Endothelial cell of umbilical vein (primary cell): ENCODE results near the gene ZNF83. TPM values are rescaled to one million over a fixed set of nuclear protein-coding genes. Genes with fewer than 3 reads are reported as not detected.

ENCODE experiments used
- BruUV-seq: library from RNA; stranded (reverse); fragments of 400-500 nt; replicated peaks from 2 replicates; lab custom pipeline; 2021; lab: Mats Ljungman, UMichigan
- CTCF ChIA-PET: fragments of 300-600, 350-600 bp; sonication (Branson Sonifier 250); formaldehyde crosslinking; loops from one replicate; lab custom pipeline; 2021; ENCODE audit warnings: antibody characterized with exemption, inconsistent platforms; lab: Charles Lee
- POLR2A ChIA-PET: fragments of 300-600, 350-600 bp; sonication (Branson Sonifier 250); formaldehyde crosslinking; loops from one replicate; lab custom pipeline; 2021; ENCODE audit warnings: antibody characterized with exemption, inconsistent platforms; lab: Charles Lee
- DNase-seq: peaks from one replicate; pipeline ENCODE4 v3.0.0-alpha.2; 2011; ENCODE audit warnings: low read depth, low spot score
- FAIRE-seq: peaks from 2 replicates; lab custom pipeline; 2011; peaks lifted over from hg19 to GRCh38; lab: Jason Lieb, UNC
- H2AFZ ChIP-seq: 2 replicates; pipeline ENCODE4 v1.6.0; 2012; ENCODE audit warnings: low read depth, low read length, control low read depth, inconsistent platforms
- H3K27ac ChIP-seq: 2 replicates; pipeline ENCODE4 v1.5.1; 2011; ENCODE audit warnings: low read depth, mild to moderate bottlenecking, control low read depth, low read length, moderate library complexity; ENCODE audit not compliant: insufficient read depth
- H3K27me3 ChIP-seq, 2 experiments: 2 replicates each; pipeline versions ENCODE4 v1.6.0 to v1.6.1; 2011; ENCODE audit warnings: low read length in 2 of 2, mixed read lengths in 1 of 2; ENCODE audit not compliant: control insufficient read depth in 2 of 2, insufficient read depth in 2 of 2
- H3K36me3 ChIP-seq, 2 experiments: 2 replicates in 1 of 2; 3 replicates in 1 of 2; pipeline ENCODE4 v1.5.1; 2011; ENCODE audit warnings: low read length in 2 of 2, mild to moderate bottlenecking in 1 of 2, moderate library complexity in 1 of 2; ENCODE audit not compliant: control insufficient read depth in 2 of 2, insufficient read depth in 2 of 2; ENCODE audit errors: extremely low read depth in 1 of 2
- H3K4me1 ChIP-seq: 3 replicates; pipeline ENCODE4 v1.5.1; 2011; ENCODE audit warnings: mild to moderate bottlenecking, low read length; ENCODE audit not compliant: control insufficient read depth, insufficient read depth; ENCODE audit errors: extremely low read depth
- H3K4me2 ChIP-seq: 2 replicates; pipeline ENCODE4 v1.6.1; 2011; ENCODE audit warnings: low read length, control low read depth, mixed read lengths; ENCODE audit not compliant: insufficient read depth
- H3K4me3 ChIP-seq, 3 experiments: fragments of 200-600 bp in 1 of 3; sonication (generic), shearing (Covaris generic) in 1 of 3; replicated peaks in 1 of 3; 2 replicates each; pipeline ENCODE4 v1.5.1; 2011 to 2016; ENCODE audit warnings: control low read depth in 3 of 3, low read length in 3 of 3, mild to moderate bottlenecking in 2 of 3, inconsistent platforms in 1 of 3, low read depth in 1 of 3, moderate library complexity in 1 of 3; ENCODE audit not compliant: insufficient read depth in 1 of 3
- H3K79me2 ChIP-seq: 2 replicates; pipeline ENCODE4 v1.6.0; 2012; ENCODE audit warnings: low read length, inconsistent platforms; ENCODE audit not compliant: control insufficient read depth, insufficient read depth
- H3K9ac ChIP-seq: replicated peaks from 2 replicates; pipeline ENCODE3; 2011; ENCODE audit warnings: low read length, control low read depth; ENCODE audit not compliant: insufficient read depth; ENCODE audit errors: extremely low read depth
- H3K9me1 ChIP-seq: replicated peaks from 3 replicates; pipeline ENCODE4 v1.6.0; 2011; ENCODE audit warnings: mild to moderate bottlenecking, low read length; ENCODE audit not compliant: control insufficient read depth, insufficient read depth; ENCODE audit errors: extremely low read depth
- H3K9me3 ChIP-seq: replicated peaks from 2 replicates; pipeline ENCODE4 v1.5.1; 2012; ENCODE audit warnings: low read length, inconsistent platforms; ENCODE audit not compliant: control insufficient read depth, insufficient read depth
- H4K20me1 ChIP-seq: replicated peaks from 2 replicates; pipeline ENCODE3; 2011; ENCODE audit warnings: mild to moderate bottlenecking, low read length; ENCODE audit not compliant: control insufficient read depth, insufficient read depth; ENCODE audit errors: extremely low read depth
- EZH2 ChIP-seq: IDR thresholded peaks from 2 replicates; pipeline ENCODE4 v1.6.1; 2012; ENCODE audit warnings: borderline replicate concordance, low read depth, mild to moderate bottlenecking, moderate library complexity, low read length, inconsistent platforms; ENCODE audit not compliant: severe bottlenecking
- FOS ChIP-seq: IDR thresholded peaks from 2 replicates; pipeline ENCODE4 v1.6.1; 2011; ENCODE audit warnings: mild to moderate bottlenecking, low read length, moderate library complexity, borderline replicate concordance; ENCODE audit not compliant: insufficient read depth
- GATA2 ChIP-seq: IDR thresholded peaks from 2 replicates; pipeline ENCODE4 v1.7.0; 2011; ENCODE audit warnings: low read depth, mild to moderate bottlenecking, moderate library complexity, mixed read lengths, low read length; ENCODE audit not compliant: insufficient read length, insufficient read depth
- JUN ChIP-seq: IDR thresholded peaks from 2 replicates; pipeline ENCODE4 v1.6.1; 2011; ENCODE audit warnings: borderline replicate concordance, low read depth; ENCODE audit not compliant: insufficient read length, insufficient read depth
- MYC ChIP-seq: IDR thresholded peaks from one replicate; pipeline ENCODE4 v1.6.1; 2011; ENCODE audit warnings: mild to moderate bottlenecking, low read depth, low read length
- POLR2A ChIP-seq: IDR thresholded peaks from 2 replicates; pipeline ENCODE4 v1.6.1; 2012; ENCODE audit warnings: low read depth, mild to moderate bottlenecking, control low read depth, low read length
- POLR2AphosphoS5 ChIP-seq: IDR thresholded peaks from 2 replicates; pipeline ENCODE4 v1.6.1; 2012; ENCODE audit warnings: low read depth, mild to moderate bottlenecking, control low read depth, low read length, moderate library complexity; ENCODE audit not compliant: insufficient read depth
- dilution Hi-C: fragments of 300-500 bp; cut with MboI; formaldehyde crosslinking; loops from one replicate; pipeline ENCODE4 v1.15.0; 2019; ENCODE audit warnings: low sequenced_read_pairs; ENCODE audit not compliant: extremely low pct_ligation_motif_present
- intact Hi-C: fragments of 100-400 bp; cut with micrococcal nuclease; formaldehyde crosslinking; loops from one replicate; pipeline ENCODE4 v1.10.0; 2022
- polyA plus RNA-seq, 4 experiments: library from polyadenylated mRNA; depleted of rRNA in 3 of 4; stranded (reverse) in 3 of 4; unstranded in 1 of 4; fragments of >200 nt; gene quantifications; 2 replicates each; pipeline versions ENCODE4 v1.2.1 to v1.2.3, GENCODE V29; 2011 to 2012; ENCODE audit warnings: missing spikeins in 1 of 4
- total RNA-seq: library from RNA; stranded (reverse); gene quantifications from 2 replicates; pipeline ENCODE4 v1.2.3, GENCODE V29; 2021
- TF ChIP-seq, protein P1 (sequence below), 2 donors: IDR thresholded peaks; 1 replicate in 1 of 2; 2 replicates in 1 of 2; pipeline ENCODE4 v1.5.1; 2011; ENCODE audit warnings: low read length in 2 of 2, mild to moderate bottlenecking in 2 of 2, moderate library complexity in 2 of 2, control low read depth in 1 of 2, inconsistent platforms in 1 of 2, low read depth in 1 of 2; ENCODE audit not compliant: insufficient read depth in 1 of 2; ENCODE audit errors: extremely low read depth in 1 of 2
- TF ChIP-seq, protein P2 (sequence below): IDR thresholded peaks from 2 replicates; pipeline ENCODE4 v1.6.1; 2011; ENCODE audit not compliant: insufficient read depth, insufficient read length

Gene ZNF83
- total and polyA plus RNA-seq, 2 donors (not counting 3 experiments of a cell fraction or from before 2014, with no cell fraction given), result 32.3 to 41.4 TPM

DNA sequence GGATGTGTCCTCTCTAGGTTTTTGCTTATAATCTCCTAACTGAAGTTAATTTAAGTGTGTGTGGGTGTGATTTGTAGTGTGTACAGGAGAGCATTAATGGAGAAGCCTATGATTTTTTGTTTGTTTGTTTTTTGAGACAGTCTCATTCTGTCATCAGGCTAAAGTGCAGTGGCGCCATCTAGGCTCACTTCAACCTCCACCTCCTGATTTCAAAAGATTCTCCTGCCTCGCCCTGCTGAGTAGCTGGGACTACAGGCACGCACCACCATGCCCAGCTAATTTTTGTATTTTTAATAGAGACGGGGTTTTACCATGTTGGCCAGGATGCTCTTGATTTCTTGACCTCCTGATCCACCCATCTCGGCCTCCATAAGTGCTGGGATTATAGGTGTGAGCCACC, 47.4 kb downstream of the ZNF83 start:
- no peaks in the 10 kb centered on the region for H3K79me2 ChIP-seq
- H3K27ac ChIP-seq, result no peak overlapping the region
- H3K27me3 ChIP-seq, result no peaks in the 10 kb centered on the region
- dilution Hi-C loops, result no loop called here
- TF ChIP-seq JUN (no peak), FOS (no peak), MYC (no peak), EZH2 (no peak), GATA2 (no peak), POLR2AphosphoS5 (no peak), POLR2A (no peak)
- TF ChIP-seq, protein P1, sequence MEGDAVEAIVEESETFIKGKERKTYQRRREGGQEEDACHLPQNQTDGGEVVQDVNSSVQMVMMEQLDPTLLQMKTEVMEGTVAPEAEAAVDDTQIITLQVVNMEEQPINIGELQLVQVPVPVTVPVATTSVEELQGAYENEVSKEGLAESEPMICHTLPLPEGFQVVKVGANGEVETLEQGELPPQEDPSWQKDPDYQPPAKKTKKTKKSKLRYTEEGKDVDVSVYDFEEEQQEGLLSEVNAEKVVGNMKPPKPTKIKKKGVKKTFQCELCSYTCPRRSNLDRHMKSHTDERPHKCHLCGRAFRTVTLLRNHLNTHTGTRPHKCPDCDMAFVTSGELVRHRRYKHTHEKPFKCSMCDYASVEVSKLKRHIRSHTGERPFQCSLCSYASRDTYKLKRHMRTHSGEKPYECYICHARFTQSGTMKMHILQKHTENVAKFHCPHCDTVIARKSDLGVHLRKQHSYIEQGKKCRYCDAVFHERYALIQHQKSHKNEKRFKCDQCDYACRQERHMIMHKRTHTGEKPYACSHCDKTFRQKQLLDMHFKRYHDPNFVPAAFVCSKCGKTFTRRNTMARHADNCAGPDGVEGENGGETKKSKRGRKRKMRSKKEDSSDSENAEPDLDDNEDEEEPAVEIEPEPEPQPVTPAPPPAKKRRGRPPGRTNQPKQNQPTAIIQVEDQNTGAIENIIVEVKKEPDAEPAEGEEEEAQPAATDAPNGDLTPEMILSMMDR (IDR thresholded peaks at IDR 0.05; ENCODE audit: extremely low read depth in 1 of 2, insufficient read depth in 1 of 2, low read depth in 1 of 2, low read length in 2 of 2), result no peak
- TF ChIP-seq, protein P2, sequence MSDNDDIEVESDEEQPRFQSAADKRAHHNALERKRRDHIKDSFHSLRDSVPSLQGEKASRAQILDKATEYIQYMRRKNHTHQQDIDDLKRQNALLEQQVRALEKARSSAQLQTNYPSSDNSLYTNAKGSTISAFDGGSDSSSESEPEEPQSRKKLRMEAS, result no peak
- no peaks in the 10 kb centered on the region for H3K4me1 ChIP-seq
- no peaks in the 10 kb centered on the region for H3K9me1 ChIP-seq
- H3K9ac ChIP-seq, result no peak overlapping the region
- intact Hi-C loops, result no loop called here
- no peak overlapping the region for H2AFZ ChIP-seq
- no peaks in the 10 kb centered on the region for H4K20me1 ChIP-seq
- no peak overlapping the region for H3K4me2 ChIP-seq
- no peaks in the 10 kb centered on the region for H3K36me3 ChIP-seq
- no TSS peak for BruUV-seq
- no peaks in the 10 kb centered on the region for H3K9me3 ChIP-seq
- no peak overlapping the region for H3K4me3 ChIP-seq
- POLR2A ChIA-PET, result no interaction called here
- FAIRE-seq (no peak), DNase-seq (no peak)
- CTCF ChIA-PET, result no interaction called here
